Stimulated activated CD4-positive, alpha-beta T cell treated with anti-CD3 and anti-CD28 coated beads, Interleukin-1b, Interleukin-23, amount 100 ng/mL, for 4 hours (primary cell): ENCODE results near the gene PTPRN2.
"Not testable (repeated sequence)": the region's sequence is repeated elsewhere in the genome, so short reads cannot be mapped to it uniquely, and the experiment has no call there.

ENCODE experiments used
- DNase-seq, 2 donors: peaks; one replicate each; pipeline ENCODE4 v3.0.0-alpha.2; 2020; ENCODE audit warnings: low read depth in 2 of 2

PTPRN2 gene

DNA sequence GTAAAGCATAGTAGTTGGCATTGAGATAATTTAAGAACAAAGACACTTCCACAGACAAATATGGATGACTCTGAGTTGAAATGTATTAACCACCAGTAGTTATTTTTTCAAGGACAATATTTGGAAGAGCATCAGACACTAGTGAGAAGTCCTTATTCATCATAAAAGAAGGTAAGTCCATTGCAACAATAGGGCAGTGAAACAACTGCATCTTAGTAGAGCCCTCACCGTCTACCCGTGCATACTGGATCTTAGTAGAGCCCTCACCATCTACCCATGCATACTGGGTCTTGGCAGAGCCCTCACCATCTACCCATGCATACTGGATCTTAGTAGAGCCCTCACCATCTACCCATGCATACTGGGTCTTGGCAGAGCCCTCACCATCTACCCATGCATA lies 892.0 kb downstream of the PTPRN2 start:
- DNase-seq: not testable (repeated sequence)

DNA sequence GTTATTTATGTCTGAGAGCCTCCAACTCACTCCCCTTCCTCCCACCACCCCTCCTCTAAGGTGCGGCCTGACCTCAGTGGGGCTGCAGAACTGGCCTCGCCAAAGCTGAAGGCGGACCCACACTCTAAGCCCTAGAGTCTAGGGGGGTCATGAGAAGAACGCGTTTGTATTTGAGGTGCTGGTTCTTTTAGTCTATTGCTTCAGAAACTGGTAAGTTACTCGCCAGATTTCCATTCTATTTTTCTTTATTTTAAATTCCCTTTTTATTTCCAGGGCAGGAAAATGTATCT lies 893.3 kb downstream of the PTPRN2 start:
- no peak for DNase-seq

DNA sequence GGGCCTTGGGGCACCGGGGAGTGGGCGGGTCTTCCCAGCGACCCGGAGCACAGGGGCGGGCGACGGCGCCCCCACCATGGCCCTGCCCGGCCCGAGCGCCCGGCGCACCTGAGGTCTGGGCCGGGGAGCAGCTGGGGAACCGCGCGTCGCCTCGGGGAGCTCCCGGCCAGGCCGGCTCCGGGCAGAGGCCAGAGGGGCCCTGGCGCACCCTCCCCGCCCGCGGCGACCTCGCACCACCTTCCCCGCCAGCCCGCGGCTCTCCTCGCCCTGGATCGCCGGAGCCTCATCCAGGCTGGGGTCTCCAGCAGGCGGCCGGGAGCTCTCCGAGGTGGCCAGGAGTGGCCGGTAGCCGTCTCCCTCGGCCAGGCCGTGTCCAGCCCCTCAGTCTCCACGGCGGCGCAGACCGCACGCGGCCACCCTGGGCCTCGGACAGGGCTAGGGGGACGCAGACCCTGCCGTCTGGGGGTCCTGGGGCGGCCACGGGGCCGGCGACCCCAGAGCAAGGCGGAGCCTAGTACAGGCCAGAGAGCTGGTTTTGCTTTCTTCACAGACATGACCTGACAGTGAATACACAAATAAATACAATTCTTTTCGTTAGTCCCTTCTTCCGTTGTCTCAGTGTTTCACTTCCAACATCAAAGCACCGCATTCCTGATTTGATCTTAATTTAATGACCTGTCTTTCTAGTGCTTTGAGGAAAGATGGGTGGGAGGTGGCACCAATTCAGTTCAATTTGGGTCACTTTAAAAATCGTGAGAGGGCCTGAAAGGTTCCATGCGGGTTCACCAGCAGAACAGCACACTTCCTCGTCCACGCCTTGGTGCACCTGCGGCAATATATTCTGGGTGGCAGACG lies 893.9 kb downstream of the PTPRN2 start:
- no peak for DNase-seq

DNA sequence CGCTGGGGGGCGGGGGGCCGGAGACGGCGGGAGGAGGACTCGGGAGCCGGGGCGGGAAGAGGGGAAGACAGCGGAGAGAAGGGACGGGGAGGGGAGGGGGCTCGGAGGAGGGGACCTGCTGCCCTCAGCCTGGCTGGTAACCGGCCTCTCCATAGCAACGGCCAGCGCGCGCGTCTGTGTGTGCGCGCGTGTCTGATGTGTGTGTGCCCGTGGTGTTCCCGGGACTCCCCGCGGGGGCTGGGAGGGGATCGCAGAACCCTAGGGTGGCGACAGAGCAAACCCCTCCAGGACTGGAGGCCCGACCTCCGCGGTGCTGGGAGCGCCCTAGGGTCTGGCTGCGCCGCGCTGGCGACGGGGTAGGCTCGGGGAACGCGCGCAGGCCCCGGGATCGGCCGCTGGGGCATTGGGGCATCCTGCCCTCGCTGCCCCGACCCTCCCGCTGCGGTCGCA lies 894.5 kb downstream of the PTPRN2 start:
- no peak for DNase-seq

DNA sequence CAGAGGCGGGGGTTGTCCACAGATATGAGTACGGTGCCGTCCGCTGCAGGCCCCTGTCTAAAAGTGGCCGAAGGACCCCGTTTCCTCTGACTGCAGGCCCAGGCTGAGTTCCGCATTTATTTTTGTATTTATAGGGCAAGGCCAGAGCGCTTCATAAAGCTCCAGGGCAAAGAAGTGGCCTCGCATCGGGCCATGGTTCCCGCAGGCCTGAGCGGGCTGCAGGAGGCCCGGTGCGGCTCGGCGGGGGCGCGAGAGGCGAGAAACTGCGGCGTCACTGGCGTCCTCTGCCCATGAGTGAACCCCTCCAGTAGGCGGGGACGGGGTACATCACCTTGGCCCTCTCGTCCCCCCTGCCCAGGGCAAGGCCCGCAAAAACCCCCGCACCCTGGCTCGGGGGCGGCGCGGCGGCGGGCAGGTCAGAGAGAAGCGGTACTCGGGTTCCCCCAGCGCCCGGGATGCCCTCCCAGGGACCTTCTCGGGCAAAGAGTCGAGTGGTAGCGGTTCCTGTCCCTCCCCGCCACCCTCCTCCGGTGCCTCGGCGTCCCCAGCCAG lies 895.1 kb downstream of the PTPRN2 start:
- no peak for DNase-seq

DNA sequence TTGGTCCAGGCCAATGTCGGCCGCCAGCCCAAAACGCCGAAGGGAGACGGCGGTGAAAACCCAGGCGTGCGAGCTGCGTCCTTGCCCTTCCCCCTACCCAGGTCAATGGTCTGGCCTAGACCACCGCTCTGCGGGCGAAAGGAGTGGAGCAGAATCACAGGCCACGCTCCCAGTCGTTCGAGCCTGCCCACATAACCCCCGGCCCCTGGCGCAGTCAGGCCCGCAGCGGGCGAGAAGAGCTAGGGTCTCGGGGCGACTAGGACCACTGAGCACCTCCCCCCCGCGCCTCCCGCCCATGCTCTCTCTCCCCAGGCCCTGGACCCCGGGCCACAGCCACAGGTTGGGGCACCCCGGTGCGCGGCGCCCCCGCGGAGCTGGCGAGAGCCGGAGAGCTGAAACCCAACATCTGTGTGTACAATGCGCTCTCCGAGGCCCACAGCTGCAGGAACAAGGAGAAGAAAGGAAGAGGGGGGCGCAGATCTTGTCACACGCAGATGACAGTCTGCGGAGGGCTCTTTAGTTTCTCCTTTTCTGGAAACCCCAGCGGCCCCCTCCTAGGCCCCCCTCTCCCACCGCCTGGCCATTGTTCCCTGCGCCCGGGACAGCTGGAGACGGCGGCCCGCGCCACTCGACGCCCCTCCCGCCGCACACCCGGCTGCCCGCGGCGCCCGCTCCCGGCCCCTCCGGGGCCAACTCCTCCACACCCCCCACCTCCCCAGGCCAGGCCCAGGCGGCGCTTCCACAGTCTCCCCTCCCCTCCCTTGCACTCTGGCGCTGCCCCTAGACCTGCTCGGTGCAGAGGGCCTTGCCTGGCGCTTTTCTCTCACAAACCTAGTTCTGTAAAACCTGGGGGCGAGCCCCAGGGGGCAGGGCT lies 895.8 kb downstream of the PTPRN2 start:
- DNase-seq: no peak

DNA sequence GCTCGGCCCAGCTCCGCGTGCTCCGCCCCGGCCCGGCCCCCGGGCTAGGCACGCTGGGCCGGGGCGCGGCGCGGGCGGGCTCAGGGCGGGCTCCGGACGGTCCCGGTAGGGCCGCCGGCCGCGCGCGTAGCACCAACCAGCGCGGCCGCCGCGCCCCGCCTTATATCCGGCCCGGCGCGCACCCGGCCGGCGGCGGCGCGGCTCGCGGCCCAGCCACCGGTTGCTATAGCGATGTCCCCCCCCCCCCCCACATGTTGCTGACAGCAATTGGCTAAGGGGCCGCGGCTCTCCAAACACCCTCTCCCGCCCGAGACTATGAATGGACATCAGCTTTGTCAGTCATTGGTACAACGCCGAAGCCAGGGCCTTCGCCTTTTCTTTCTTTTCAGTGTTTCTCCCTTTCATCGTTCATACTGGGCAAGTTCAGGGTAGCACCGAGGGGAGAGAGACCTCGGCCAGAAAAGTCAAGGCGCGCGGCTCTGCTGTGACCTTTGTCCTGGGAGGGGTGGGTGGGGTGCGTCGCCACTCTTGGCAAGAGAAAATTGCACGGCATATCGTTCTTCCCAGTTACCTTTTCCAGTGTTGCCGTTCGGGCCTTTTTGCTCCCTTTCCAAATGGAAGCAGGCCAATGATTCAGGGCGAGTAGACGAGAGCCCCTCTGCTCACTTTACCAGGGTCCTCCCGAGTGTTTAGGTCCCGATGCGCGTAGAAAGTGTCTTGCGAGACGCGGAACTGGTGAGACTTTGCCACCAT lies 896.6 kb downstream of the PTPRN2 start:
- no peak for DNase-seq

DNA sequence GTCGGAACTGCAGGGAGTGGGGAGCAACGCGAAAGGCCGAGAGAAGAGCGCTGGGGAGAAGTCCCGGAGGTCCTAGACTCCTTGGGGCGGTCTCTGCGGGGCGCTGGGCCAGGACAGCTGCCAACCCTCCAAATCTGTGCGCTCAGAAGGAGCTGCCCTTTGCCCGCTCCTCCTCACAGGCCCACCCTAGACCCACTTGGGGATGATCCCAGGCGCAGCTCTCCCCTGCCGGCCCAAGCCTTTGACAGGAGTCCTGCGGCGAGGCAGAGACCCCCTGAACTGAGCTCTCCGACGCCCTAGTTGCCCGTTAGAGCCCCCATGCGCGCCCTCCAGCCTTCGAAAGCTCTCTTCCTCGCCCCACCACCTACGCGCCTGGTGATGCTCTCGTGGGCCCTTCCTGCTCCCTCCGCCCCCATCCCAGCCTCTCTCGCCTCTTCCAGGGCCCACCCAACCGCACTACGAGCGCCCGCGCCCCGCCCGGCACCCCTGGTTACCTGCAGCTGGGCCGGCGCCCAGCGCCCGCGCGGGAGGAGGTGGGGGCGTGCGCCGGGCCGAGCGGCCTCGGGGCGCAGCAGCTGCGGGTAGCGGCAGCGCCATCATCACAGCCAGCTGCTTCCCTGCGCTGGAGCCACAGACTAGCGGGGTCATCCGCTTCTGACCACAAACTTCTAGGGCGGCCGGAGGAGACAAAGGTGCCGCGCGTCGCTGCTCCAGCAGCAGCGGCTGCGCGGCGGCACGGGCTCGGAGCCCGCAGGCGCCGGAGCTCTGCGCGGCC lies 897.4 kb downstream of the PTPRN2 start:
- DNase-seq: no peak

DNA sequence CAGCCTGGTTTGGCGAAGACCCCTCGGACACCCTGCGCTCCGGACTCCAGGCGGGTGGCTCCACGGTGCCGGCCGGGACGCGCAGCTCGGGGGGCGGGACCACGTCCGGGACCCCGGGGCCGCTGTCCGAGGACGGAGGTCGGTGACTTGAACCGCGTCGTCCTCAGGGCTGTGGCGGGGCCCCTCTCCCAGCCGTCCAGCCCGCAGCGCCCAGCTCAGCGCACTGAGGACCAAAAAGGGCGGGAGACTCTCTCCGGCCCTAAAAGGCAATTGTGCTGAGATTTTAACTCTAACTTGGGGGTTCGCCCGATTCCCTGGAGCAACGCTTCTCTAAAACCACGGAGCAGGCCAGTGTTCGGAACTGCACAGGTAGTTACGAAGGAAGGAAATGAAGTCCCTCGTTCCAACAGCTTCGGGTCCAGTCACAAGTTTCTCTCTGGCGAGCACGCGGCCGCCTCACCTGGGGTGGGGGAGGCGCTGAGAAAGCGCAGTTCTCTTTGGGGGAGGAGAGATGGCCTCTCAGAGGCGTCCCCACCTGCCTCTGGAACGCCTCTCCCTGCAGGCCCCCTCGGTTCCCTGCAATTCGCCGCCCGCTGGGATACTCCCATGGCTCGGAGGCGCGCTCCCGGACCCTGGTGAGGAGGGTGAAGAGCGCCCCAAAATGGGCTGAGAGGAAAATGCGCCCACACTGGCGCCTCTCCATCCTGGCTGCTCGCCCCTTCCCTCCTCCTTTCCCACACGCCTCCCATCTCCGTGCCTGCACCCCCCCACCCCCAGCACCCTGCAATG lies 898.2 kb downstream of the PTPRN2 start:
- DNase-seq: no peak

DNA sequence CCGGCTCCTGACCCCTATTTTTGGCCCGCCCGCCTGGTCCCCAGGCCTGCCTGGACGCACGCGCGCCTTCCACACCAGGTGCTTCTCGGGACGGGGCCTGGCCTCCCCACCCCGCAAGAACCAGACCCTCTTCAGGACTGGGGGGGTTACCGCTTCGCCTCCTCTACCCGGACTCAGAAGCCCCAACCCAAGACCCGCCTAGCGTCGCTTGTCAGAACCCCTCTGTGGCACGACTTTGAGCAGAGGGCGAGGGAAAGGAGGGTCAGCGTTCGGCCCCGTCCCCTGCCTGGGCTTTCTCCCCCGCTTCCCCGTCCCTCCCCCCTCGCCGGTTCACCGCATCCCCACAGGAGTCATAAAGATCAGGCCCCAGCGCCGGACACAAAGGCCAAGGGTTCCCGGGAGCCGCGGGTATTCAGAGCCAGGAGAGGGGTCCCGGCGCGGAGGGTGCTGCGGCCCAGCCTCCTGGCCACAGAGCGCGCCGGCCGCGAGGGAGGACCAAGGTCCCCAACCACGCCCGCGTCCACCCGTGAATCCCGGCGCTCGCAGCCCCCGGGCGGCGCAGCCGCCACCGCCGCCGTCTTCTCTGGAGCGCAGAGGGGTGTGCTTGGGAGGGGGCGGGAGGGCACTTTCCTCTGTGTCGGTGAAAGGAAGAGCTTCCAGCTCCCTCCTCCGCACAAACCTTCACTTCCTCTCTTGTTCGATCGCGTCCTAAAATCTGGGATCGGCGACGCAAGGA lies 898.9 kb downstream of the PTPRN2 start:
- no peak for DNase-seq

DNA sequence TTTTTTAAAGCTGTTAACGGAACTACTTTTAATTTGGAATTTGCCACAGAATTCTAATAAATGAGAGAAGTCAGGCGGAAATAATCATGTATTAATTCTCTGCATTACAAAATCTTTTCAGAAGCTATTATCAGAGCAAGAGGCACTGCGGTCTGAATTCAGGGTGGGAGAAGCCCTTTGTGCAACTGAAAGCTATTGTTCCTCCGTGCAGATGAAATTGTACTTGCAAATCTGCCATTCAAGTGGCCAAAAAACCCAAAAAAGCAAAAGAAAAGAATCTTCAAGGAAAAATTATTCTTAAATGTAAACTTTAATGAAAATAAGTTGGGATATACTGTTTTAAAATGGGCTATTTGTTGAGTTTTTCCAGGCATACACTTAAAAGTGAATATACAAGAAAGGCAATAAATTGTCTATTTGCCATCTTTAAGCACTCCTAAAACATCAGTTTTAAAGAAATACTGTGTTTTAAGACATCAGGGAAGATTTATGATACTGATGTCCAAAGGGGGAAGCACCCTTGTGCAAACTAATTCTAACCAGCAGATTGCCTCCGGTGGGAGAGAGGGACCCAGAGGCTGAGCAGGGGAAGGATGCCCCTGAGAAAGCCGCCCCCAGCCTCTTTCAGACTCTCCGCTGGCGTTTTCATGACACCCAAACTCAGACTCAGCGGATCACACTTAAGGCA lies 899.6 kb downstream of the PTPRN2 start:
- no peak for DNase-seq

DNA sequence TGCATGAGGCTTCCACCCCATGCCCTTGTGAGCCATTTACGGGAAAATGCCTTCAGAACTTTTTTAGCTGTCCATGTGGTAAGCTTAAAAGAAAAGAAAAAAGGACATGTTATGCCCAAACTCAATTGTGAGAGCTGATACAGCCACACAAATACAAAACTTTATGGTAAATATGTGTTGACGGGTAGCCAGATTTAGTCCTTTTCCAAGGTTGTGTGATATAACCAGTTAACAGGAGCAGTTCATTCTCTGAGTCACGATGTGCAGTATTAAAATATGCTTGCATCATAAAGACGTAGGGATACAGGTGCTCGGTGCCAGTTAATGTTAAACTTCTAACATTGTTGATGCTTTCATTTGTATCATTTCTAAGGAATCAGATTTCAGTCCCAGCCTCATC lies 900.5 kb downstream of the PTPRN2 start:
- no peak for DNase-seq

DNA sequence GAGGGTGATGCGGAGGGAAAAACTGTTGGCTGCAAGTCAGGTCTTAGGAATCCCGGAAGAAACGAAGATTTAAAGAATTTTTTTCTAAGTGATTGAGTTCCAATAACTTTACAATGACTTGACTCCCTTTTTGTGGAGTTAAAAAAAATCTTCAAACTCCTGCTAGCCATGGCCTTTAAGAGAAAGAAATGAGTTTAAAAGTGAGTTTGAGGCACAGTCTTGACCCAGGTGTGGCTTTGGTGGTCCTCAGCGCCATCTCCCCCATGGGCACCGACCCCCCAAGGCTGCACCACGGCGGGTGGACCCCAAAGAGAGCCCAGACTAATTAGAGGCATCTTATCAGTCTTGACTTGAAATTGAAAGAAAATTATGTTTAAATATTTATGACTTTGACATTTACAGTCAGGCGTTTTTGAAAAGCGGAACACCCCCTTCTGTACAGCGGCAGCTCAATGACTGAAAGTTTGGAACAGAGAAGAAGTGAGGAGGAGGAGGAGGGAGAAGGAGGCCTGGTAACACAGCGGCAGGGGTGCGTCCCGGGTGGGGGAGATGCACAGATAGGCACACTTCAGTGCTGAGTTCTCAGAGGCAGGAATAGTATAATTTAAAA lies 901.2 kb downstream of the PTPRN2 start:
- no peak for DNase-seq

DNA sequence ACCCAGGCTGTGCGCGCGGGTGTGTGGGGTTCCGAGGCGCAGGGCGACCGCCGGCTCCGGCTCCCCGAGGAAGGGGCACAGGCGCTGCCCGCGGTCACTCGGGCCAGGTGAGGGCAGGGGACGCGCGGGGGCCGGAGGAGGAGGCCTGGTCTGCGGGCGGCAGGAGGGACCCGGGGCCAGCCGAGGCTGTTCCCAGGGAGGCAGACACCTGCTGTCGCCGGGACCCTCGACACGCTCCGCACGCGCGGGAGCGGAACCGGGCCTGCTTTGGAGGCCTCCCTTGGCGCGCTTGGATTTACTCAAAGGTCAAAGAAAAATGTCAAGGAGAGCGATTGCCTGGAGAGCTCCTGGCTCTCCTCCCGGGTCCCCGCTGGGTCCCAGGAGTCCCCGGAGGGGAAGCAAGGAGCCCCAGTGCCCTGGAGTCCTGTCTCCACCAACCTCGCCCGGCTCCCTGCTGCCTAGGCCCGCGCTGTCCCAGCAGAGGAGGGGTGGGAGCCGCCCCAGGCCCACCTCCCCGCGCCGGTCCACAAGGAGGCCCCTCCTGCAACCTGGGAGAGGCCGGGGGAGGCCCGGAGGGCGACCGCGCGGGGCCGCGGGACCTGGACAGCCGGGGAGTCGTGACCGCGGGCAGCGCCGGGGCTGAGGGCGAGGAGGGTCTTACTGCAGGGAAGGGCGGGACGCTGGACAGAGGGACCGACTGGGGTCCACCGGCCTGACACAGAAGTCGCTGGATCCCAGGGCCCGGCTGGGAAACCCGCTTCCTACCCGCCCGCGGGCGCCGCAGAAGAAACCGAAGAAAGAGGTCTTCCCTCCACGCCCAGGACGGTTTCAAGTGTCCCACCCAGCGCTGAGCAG lies 902.0 kb downstream of the PTPRN2 start:
- no peak for DNase-seq

DNA sequence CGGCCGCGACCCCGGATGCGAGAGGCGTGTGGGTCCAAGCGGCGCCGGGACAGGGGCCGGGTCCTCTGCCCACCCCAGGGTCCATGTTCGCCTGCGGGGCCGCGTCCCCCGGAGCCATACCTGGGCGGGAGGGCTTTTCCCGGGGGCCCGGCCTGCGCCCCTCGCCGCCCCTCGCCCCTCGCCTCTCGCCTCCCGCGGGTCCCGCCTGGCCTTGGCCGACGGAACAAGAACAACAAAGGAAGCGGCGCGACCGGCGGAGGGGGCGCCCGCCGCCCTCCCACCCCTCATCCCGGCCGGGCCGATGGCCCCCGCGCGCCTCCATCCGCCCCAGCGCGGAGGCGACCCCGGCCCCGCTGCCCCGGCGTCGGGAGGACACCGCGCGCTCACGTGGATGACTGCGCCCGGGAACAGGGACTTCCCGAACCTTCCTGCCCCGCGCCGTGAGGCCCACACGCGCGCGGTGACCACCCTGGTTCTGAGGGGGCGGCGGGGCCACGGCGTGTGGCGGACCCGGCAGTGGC lies 902.7 kb downstream of the PTPRN2 start:
- no peak for DNase-seq

DNA sequence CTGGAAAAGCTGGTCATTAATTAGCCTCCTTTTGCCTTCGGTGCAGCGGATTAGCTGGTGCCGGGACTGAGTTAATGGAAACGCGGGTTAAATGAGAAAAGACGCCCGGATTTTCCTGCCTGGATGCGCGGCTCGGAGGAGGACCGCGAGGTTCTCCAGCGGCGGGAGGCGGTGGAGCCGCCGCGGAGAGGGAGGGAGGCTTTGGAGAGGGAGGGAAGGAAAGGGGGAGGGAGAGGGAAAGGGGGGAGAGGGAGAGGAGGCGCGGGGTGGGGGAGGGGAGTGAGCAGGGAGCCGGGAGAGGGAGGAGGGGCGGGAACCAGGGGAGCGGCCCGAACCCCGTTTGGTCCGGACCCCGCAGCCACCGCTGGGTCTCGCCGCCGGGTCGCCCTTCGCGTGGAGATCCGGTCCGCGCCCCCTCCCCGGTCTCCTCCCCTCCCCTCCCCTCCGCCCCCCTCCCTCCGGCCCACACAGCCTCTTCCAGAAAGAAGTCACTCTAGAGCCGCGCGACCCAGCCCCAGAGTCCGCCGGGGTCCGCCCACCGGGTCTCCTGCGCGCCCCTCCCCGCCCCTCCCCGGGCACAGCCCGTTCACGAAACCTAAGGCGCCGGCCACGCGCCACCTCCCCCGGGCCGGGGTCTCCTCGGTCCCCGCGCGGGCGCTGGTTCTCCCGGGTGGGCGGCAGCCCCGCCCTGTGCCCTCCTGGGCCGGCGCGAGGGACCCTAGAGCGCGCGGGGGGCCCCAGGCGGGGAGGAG lies 903.3 kb downstream of the PTPRN2 start:
- no peak for DNase-seq

DNA sequence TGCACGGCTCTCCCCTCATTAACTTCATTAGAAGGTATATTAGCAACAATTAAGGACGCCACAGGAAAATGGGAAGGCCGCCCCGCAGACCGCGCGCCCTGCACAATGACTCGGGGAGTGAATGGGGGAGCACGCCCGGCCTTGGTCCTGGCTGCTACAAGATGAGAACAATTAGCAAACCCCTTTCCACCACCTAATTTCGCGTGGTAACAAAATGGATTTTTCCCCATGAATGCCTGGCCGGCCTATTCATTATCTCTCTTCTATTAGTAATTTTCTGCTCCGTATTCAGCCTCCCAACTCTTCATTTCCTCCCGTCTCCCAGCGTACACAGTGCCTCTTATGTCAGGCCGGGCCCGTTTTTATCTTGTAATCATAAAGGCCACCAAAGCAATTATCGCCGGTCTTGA lies 903.9 kb downstream of the PTPRN2 start:
- DNase-seq: no peak
